MM.1S (cell line): ENCODE measurements around the gene TUNAR.

Experiments used
- DNase-seq: peaks from one replicate; pipeline ENCODE4 v3.0.0-alpha.2; 2015
- H2AFZ ChIP-seq: fragments of 300-600 bp; sonication (generic); 2 replicates; pipeline ENCODE4 v1.6.0; 2016; ENCODE audit warnings: antibody characterized with exemption, low read length
- H3F3A ChIP-seq: fragments of 300-600 bp; sonication (generic); 2 replicates; pipeline ENCODE4 v1.6.1; 2016; ENCODE audit warnings: mild to moderate bottlenecking, antibody characterized with exemption, low read length, moderate library complexity, mixed read lengths; ENCODE audit not compliant: insufficient read depth
- H3K27ac ChIP-seq: fragments of 300-600 bp; sonication (generic); 2 replicates; pipeline ENCODE4 v1.5.1; 2016; ENCODE audit warnings: mild to moderate bottlenecking, low read length
- H3K27me3 ChIP-seq: fragments of 300-600 bp; sonication (generic); replicated peaks from 2 replicates; pipeline ENCODE4 v1.6.0; 2016; ENCODE audit warnings: low read length; ENCODE audit not compliant: insufficient read depth
- H3K36me3 ChIP-seq: fragments of 300-600 bp; sonication (generic); replicated peaks from 2 replicates; pipeline ENCODE4 v1.6.1; 2016; ENCODE audit warnings: mild to moderate bottlenecking, low read length, mixed read lengths; ENCODE audit not compliant: insufficient read depth
- H3K4me1 ChIP-seq: fragments of 300-600 bp; sonication (generic); 2 replicates; pipeline ENCODE4 v1.6.1; 2016; ENCODE audit warnings: low read length, mixed read lengths
- H3K4me2 ChIP-seq: fragments of 300-600 bp; sonication (generic); 2 replicates; pipeline ENCODE4 v1.6.0; 2016; ENCODE audit warnings: low read depth, low read length
- H3K4me3 ChIP-seq: fragments of 300-600 bp; sonication (generic); 2 replicates; pipeline ENCODE4 v1.5.1; 2016; ENCODE audit warnings: low read length, mixed read lengths
- H3K79me2 ChIP-seq: fragments of 300-600 bp; sonication (generic); 2 replicates; pipeline ENCODE4 v1.6.1; 2016; ENCODE audit warnings: mixed run types, low read length, mixed read lengths
- H3K9ac ChIP-seq: fragments of 300-600 bp; sonication (generic); 2 replicates; pipeline ENCODE4 v1.6.1; 2016; ENCODE audit warnings: low read length, mixed read lengths
- H3K9me2 ChIP-seq: fragments of 300-600 bp; sonication (generic); replicated peaks from 2 replicates; pipeline ENCODE4 v1.6.1; 2016; ENCODE audit warnings: mild to moderate bottlenecking, low read length, mixed read lengths; ENCODE audit not compliant: insufficient read depth
- H3K9me3 ChIP-seq: fragments of 300-600 bp; sonication (generic); replicated peaks from 2 replicates; pipeline ENCODE4 v1.6.1; 2016; ENCODE audit warnings: mild to moderate bottlenecking, low read length, mixed read lengths; ENCODE audit not compliant: insufficient read depth
- H4K20me1 ChIP-seq: fragments of 300-600 bp; sonication (generic); 2 replicates; pipeline ENCODE4 v1.6.1; 2016; ENCODE audit warnings: mild to moderate bottlenecking, low read length, moderate library complexity, mixed read lengths; ENCODE audit not compliant: insufficient read depth
- CTCF ChIP-seq: fragments of 300-600 bp; sonication (generic); IDR thresholded peaks from 2 replicates; pipeline ENCODE4 v1.5.1; 2016; ENCODE audit warnings: antibody characterized with exemption, low read length, mixed read lengths
- EZH2 ChIP-seq: fragments of 300-600 bp; sonication (generic); optimal IDR thresholded peaks from 2 replicates; pipeline ENCODE3; 2017; ENCODE audit warnings: low read depth, mild to moderate bottlenecking, antibody characterized with exemption, low read length, mixed read lengths
- EZH2phosphoT487 ChIP-seq: fragments of 300-600 bp; sonication (generic); IDR thresholded peaks from 2 replicates; pipeline ENCODE4 v1.6.1; 2018; ENCODE audit warnings: antibody characterized with exemption, low read length

The TUNAR gene

GRCh38 chr14:95951359-95951758 is 74.7 kb downstream of the TUNAR start:
- Histone ChIP-seq H3K4me1 (no peaks in the 10 kb centered on the region), H3K27ac (no peak overlapping the region), H3K4me3 (no peak overlapping the region), H3K36me3 (no peaks in the 10 kb centered on the region), H3K9me2 (no peaks in the 10 kb centered on the region), H3K27me3 (no peaks in the 10 kb centered on the region), H3K79me2 (no peaks in the 10 kb centered on the region), H3K4me2 (no peak overlapping the region), H3F3A (no peaks in the 10 kb centered on the region), H2AFZ (no peak overlapping the region), H4K20me1 (no peaks in the 10 kb centered on the region), H3K9ac (no peak overlapping the region), H3K9me3 (no peaks in the 10 kb centered on the region)
- no peak for DNase-seq
- TF ChIP-seq EZH2 (no peak), EZH2phosphoT487 (no peak), CTCF (no peak)

GRCh38 chr14:95953111-95953724 is 76.6 kb downstream of the TUNAR start:
- no peak for DNase-seq
- H2AFZ ChIP-seq = no peak overlapping the region
- H3K27me3 ChIP-seq = no peaks in the 10 kb centered on the region
- no peaks in the 10 kb centered on the region for H3F3A ChIP-seq
- no peak overlapping the region for H3K4me2 ChIP-seq
- H3K27ac ChIP-seq = no peak overlapping the region
- H3K4me1 ChIP-seq = no peaks in the 10 kb centered on the region
- no peaks in the 10 kb centered on the region for H3K36me3 ChIP-seq
- H3K9ac ChIP-seq = no peak overlapping the region
- no peaks in the 10 kb centered on the region for H3K79me2 ChIP-seq
- H3K9me3 ChIP-seq = no peaks in the 10 kb centered on the region
- no peak for TF ChIP-seq EZH2
- TF ChIP-seq EZH2phosphoT487 = no peak
- no peak for TF ChIP-seq CTCF
- H3K4me3 ChIP-seq = no peak overlapping the region
- H3K9me2 ChIP-seq = no peaks in the 10 kb centered on the region
- H4K20me1 ChIP-seq = no peaks in the 10 kb centered on the region

- TF ChIP-seq EZH2 (no peak), CTCF (no peak), EZH2phosphoT487 (no peak)
- Histone ChIP-seq H2AFZ (no peak overlapping the region), H3F3A (no peaks in the 10 kb centered on the region), H3K36me3 (no peaks in the 10 kb centered on the region), H3K4me3 (no peak overlapping the region), H3K27ac (no peak overlapping the region), H3K79me2 (no peaks in the 10 kb centered on the region), H3K4me1 (no peaks in the 10 kb centered on the region), H3K4me2 (no peak overlapping the region), H3K9me3 (no peaks in the 10 kb centered on the region), H3K27me3 (no peaks in the 10 kb centered on the region), H4K20me1 (no peaks in the 10 kb centered on the region), H3K9ac (no peak overlapping the region), H3K9me2 (no peaks in the 10 kb centered on the region)
- DNase-seq = no peak
Measured at GRCh38 chr14:95956601-95957460, 80.2 kb downstream of the TUNAR start.
